A673 (cell line): ENCODE measurements around the gene AEN.

ENCODE experiments used
- EZH2 ChIP-seq: fragments of 200-600 bp; sonication (generic); IDR thresholded peaks from 2 replicates; pipeline ENCODE4 v1.6.1; 2017; ENCODE audit warnings: borderline replicate concordance, low read depth, mild to moderate bottlenecking, mixed read lengths, antibody characterized with exemption, low read length; ENCODE audit not compliant: poor library complexity, severe bottlenecking
- TF ChIP-seq, protein P1 (sequence below): fragments of 300-800, 200-600 bp; sonication (generic); conservative IDR thresholded peaks from 2 replicates; pipeline ENCODE4 v1.5.1; 2017; ENCODE audit warnings: low read depth, mild to moderate bottlenecking, antibody characterized with exemption, low read length, moderate library complexity, mixed read lengths

DNA sequence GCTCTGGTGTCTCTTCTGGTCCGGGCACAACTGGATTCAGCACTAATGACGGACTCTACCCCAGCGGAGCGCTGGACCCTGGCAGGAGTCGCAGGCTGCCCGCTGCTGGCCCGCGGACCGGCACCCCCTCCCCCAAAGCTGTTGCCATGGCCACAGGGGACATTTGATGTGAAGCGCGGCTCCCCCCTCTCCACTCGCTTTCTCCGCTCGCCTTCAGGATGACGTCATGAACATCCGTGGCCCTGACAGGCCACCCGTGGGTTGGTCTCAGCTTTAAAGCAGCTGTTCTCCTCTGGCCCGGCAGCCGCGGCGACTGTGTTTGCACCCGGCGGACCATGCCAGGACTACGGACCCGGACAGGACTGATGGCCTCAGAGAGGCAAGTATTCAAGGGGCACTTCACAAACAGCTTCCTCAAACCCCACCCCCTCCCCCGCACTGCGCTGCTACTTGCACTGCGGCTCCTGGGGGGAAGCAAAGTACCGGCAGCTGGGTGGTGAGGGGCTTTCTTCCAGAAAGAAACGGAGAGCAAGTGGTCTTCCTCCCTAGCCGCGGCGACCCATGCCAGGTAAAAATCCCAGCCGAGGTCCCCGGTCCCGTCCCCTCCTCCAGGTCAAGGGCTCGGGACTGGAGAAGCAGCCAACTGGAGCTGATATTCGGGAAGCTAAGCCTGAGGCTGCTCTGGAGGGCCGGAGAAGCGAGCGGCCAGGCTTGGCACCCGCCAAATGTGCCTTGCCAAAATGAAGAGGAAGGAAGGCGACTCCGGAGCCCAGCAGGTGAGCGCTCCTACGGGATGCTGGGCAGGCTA is 16.6 kb upstream of the AEN start:
- TF ChIP-seq, protein P1, sequence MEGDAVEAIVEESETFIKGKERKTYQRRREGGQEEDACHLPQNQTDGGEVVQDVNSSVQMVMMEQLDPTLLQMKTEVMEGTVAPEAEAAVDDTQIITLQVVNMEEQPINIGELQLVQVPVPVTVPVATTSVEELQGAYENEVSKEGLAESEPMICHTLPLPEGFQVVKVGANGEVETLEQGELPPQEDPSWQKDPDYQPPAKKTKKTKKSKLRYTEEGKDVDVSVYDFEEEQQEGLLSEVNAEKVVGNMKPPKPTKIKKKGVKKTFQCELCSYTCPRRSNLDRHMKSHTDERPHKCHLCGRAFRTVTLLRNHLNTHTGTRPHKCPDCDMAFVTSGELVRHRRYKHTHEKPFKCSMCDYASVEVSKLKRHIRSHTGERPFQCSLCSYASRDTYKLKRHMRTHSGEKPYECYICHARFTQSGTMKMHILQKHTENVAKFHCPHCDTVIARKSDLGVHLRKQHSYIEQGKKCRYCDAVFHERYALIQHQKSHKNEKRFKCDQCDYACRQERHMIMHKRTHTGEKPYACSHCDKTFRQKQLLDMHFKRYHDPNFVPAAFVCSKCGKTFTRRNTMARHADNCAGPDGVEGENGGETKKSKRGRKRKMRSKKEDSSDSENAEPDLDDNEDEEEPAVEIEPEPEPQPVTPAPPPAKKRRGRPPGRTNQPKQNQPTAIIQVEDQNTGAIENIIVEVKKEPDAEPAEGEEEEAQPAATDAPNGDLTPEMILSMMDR = no peak
- TF ChIP-seq EZH2 = peak; percentile 68
